ENCODE data around the gene UBA52.

DNA sequence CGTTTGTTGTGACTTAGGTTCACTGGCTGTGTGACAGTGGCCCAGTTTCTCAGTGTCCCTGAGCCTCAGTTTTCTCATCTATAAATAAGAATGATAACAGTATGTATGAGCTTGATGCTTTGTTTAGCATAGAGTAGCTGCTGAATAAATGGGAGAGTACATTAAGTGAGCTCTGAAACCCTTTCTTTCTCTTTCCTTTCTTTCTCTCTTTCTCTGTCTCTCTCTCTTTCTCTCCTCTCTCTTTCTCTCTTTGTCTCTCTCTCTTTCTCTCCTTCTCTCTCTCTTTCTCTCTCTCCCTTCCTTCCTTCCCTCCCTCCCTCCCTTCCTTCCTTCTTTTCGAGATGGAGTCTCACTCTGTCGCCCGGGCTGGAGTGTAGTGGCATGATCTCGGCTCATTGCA is 12.0 kb upstream of the UBA52 start:
- TF ChIP-seq JUND (IDR thresholded peaks at IDR 0.05) (no peak), MXI1 (IDR thresholded peaks at IDR 0.05; ENCODE audit: low read depth, low read length) (no peak), CTCF (IDR thresholded peaks at IDR 0.05) (no peak), FOSL2 (IDR thresholded peaks at IDR 0.05; ENCODE audit: borderline replicate concordance, low read depth) (no peak), GATA2 (CRISPR knock-in tag; IDR thresholded peaks at IDR 0.05) (no peak), POLR2AphosphoS5 (IDR thresholded peaks at IDR 0.05; ENCODE audit: low read depth, low read length) (no peak), EZH2phosphoT487 (IDR thresholded peaks at IDR 0.05; ENCODE audit: borderline replicate concordance, low read depth) (no peak), YY1 (IDR thresholded peaks at IDR 0.05; ENCODE audit: low read depth) (no peak)
